A549 (cell line): Measurements from ENCODE around the gene PLEKHA6. TPM values are rescaled to one million over a fixed set of nuclear protein-coding genes. Genes with fewer than 3 reads are reported as not detected.

ENCODE experiments used
- ATAC-seq, 2 experiments: fragments of 200-7000 bp in 1 of 2; fragments of >200 bp in 1 of 2; cut with Nextera tagmentation in 1 of 2; cut with Tn5 transposase in 1 of 2; 3 replicates each; pipeline versions ENCODE4 v1.8.0 to v1.9.1; 2018 to 2020; ENCODE audit warnings: mild to moderate bottlenecking in 1 of 2, moderate library complexity in 1 of 2
- CTCF ChIA-PET: fragments of 300-600 bp; sonication (Branson Sonifier 250); formaldehyde crosslinking; extraction: SDS; loops from one replicate; lab custom pipeline; 2021; ENCODE audit warnings: antibody characterized with exemption, inconsistent platforms; lab: Yijun Ruan, JAX
- POLR2A ChIA-PET: fragments of 350-600 bp; formaldehyde crosslinking; extraction: SDS; loops from one replicate; lab custom pipeline; 2021; ENCODE audit warnings: antibody characterized with exemption, inconsistent platforms; lab: Yijun Ruan, JAX
- DNase-seq, 2 experiments: peaks; one replicate each; pipeline versions ENCODE4 v3.0.0 to v3.0.0-alpha.2; 2011 to 2016; ENCODE audit warnings: low read depth in 1 of 2, low spot score in 1 of 2
- FAIRE-seq: peaks from 2 replicates; lab custom pipeline; 2011; peaks lifted over from hg19 to GRCh38; lab: Jason Lieb, UNC
- H3K27ac ChIP-seq, 2 experiments: fragments of >200 bp; sonication (Bioruptor Twin); formaldehyde crosslinking; 3 replicates each; pipeline ENCODE4 v1.5.1; 2016 to 2017
- H3K4me1 ChIP-seq: fragments of >200 bp; sonication (Bioruptor Twin); formaldehyde crosslinking; 3 replicates; pipeline ENCODE4 v1.6.1; 2016
- H3K4me2 ChIP-seq: fragments of >200 bp; sonication (Bioruptor Twin); formaldehyde crosslinking; 3 replicates; pipeline ENCODE4 v1.6.1; 2016
- H3K4me3 ChIP-seq: fragments of >200 bp; sonication (Bioruptor Twin); formaldehyde crosslinking; 3 replicates; pipeline ENCODE4 v1.5.1; 2016
- H3K9me3 ChIP-seq: fragments of >200 bp; sonication (Bioruptor Twin); formaldehyde crosslinking; 3 replicates; pipeline ENCODE4 v1.6.1; 2016
- BHLHE40 ChIP-seq: IDR thresholded peaks from 2 replicates; pipeline ENCODE4 v1.6.1; 2012; ENCODE audit warnings: low read depth, low read length, inconsistent platforms
- CBX2 ChIP-seq: fragments of 200-600 bp; sonication (generic); IDR thresholded peaks from 2 replicates; pipeline ENCODE4 v1.6.1; 2016; ENCODE audit warnings: low read depth, mild to moderate bottlenecking, borderline replicate concordance
- EP300 ChIP-seq, 2 experiments: fragments of >200 bp; sonication (Bioruptor Twin); formaldehyde crosslinking; IDR thresholded peaks; 2 replicates in 1 of 2; 3 replicates in 1 of 2; pipeline ENCODE4 v1.6.1; 2016 to 2017
- FOXS1 ChIP-seq: fragments of 250-450 bp; sonication (Bioruptor Pico); IDR thresholded peaks from 2 replicates; pipeline ENCODE4 v1.5.0; 2020; ENCODE audit warnings: mild to moderate bottlenecking, moderate library complexity
- HDAC2 ChIP-seq: fragments of 200-600 bp; sonication (generic); IDR thresholded peaks from 2 replicates; pipeline ENCODE4 v1.6.1; 2016
- HOXA7 ChIP-seq: fragments of 250-450 bp; sonication (Bioruptor Pico); IDR thresholded peaks from 2 replicates; pipeline ENCODE4 v1.5.0; 2020; ENCODE audit warnings: mild to moderate bottlenecking, moderate library complexity
- HOXB13 ChIP-seq: fragments of 250-450 bp; sonication (Bioruptor Pico); IDR thresholded peaks from 2 replicates; pipeline ENCODE4 v1.5.0; 2020; ENCODE audit warnings: low read depth, mild to moderate bottlenecking, moderate library complexity
- KDM5A ChIP-seq: fragments of 200-600 bp; sonication (generic); IDR thresholded peaks from 2 replicates; pipeline ENCODE4 v1.6.1; 2016; ENCODE audit warnings: antibody characterized with exemption, mild to moderate bottlenecking
- MAFK ChIP-seq: fragments of 450-650 bp; IDR thresholded peaks from 2 replicates; pipeline ENCODE4 v1.6.1; 2014; ENCODE audit not compliant: partially characterized antibody
- NFE2L2 ChIP-seq: fragments of 150-350 bp; conservative IDR thresholded peaks from 2 replicates; pipeline ENCODE4 v1.6.1; 2014; ENCODE audit warnings: low read length
- NPAS2 ChIP-seq: fragments of 250-450 bp; sonication (Bioruptor Pico); IDR thresholded peaks from 2 replicates; pipeline ENCODE4 v1.8.0; 2022; ENCODE audit warnings: mild to moderate bottlenecking, moderate library complexity, borderline replicate concordance
- POLR2A ChIP-seq: IDR thresholded peaks from 2 replicates; pipeline ENCODE4 v1.6.1; 2012; ENCODE audit warnings: mild to moderate bottlenecking, low read length
- RAD21 ChIP-seq, 2 experiments: fragments of >200 bp in 1 of 2; sonication (Bioruptor Twin) in 1 of 2; formaldehyde crosslinking in 1 of 2; IDR thresholded peaks in 1 of 2; conservative IDR thresholded peaks in 1 of 2; 2 replicates in 1 of 2; 3 replicates in 1 of 2; pipeline ENCODE4 v1.6.1; 2012 to 2018; ENCODE audit warnings: inconsistent platforms in 1 of 2
- RFX5 ChIP-seq: fragments of 450-650 bp; IDR thresholded peaks from 2 replicates; pipeline ENCODE4 v1.7.1; 2014; ENCODE audit warnings: antibody characterized with exemption, mild to moderate bottlenecking, moderate library complexity
- RNF2 ChIP-seq: fragments of 200-600 bp; sonication (generic); IDR thresholded peaks from 2 replicates; pipeline ENCODE4 v1.6.1; 2016; ENCODE audit warnings: low read depth, mild to moderate bottlenecking, antibody characterized with exemption, moderate library complexity, borderline replicate concordance
- SREBF2 ChIP-seq: fragments of 450-650 bp; IDR thresholded peaks from 2 replicates; pipeline ENCODE4 v1.6.1; 2014; ENCODE audit warnings: mild to moderate bottlenecking, moderate library complexity
- TFCP2L1 ChIP-seq: fragments of 250-450 bp; sonication (Bioruptor Pico); IDR thresholded peaks from 2 replicates; pipeline ENCODE4 v1.5.0; 2021; ENCODE audit warnings: mild to moderate bottlenecking
- TP53 ChIP-seq: fragments of 250-450 bp; sonication (Bioruptor Pico); IDR thresholded peaks from 2 replicates; pipeline ENCODE4 v1.5.0; 2021; ENCODE audit warnings: mild to moderate bottlenecking, moderate library complexity
- ZC3H11A ChIP-seq: fragments of 450-650 bp; IDR thresholded peaks from 2 replicates; pipeline ENCODE4 v1.6.1; 2014; ENCODE audit warnings: antibody characterized with exemption, mild to moderate bottlenecking
- ZFP36 ChIP-seq: fragments of 450-650 bp; IDR thresholded peaks from 2 replicates; pipeline ENCODE4 v1.6.1; 2014; ENCODE audit warnings: borderline replicate concordance; ENCODE audit not compliant: partially characterized antibody
- ZNF302 ChIP-seq: fragments of 250-450 bp; sonication (Bioruptor Pico); IDR thresholded peaks from 2 replicates; pipeline ENCODE4 v1.9.0; 2021; ENCODE audit warnings: inconsistent platforms, mild to moderate bottlenecking, moderate library complexity
- ZSCAN20 ChIP-seq: fragments of 250-450 bp; sonication (Bioruptor Pico); IDR thresholded peaks from 2 replicates; pipeline ENCODE4 v1.8.0; 2022; ENCODE audit warnings: mild to moderate bottlenecking, moderate library complexity
- WGBS: methylation state at CpG from one replicate; pipeline ENCODE4 v1.1.6; 2017; ENCODE audit errors: missing lambda C conversion rate; 5-methylcytosine and 5-hydroxymethylcytosine counted together
- polyA plus RNA-seq, 4 experiments: library from polyadenylated mRNA; depleted of rRNA in 3 of 4; stranded (reverse); fragments of >200 nt; fragmentation: RNase III in 1 of 4; extraction: RNeasy Plus Mini Kit Qiagen cat#74134 plus additional on column Dnase treatment in 1 of 4; gene quantifications; 2 replicates in 3 of 4; 3 replicates in 1 of 4; pipeline ENCODE4 v1.2.3, GENCODE V29; 2011 to 2017
- TF ChIP-seq, protein P1 (sequence below): fragments of >200 bp; sonication (Bioruptor Twin); formaldehyde crosslinking; IDR thresholded peaks from 2 replicates; pipeline ENCODE4 v1.6.1; 2016
- TF ChIP-seq, protein P2 (sequence below): fragments of 450-650 bp; IDR thresholded peaks from 2 replicates; pipeline ENCODE4 v1.6.1; 2014; ENCODE audit warnings: antibody characterized with exemption
- TF ChIP-seq, protein P3 (sequence below): IDR thresholded peaks from 2 replicates; pipeline ENCODE4 v1.6.1; 2012; ENCODE audit warnings: low read depth, borderline replicate concordance
- TF ChIP-seq, protein P4 (sequence below): fragments of >200 bp; sonication (Bioruptor Twin); formaldehyde crosslinking; IDR thresholded peaks from 3 replicates; pipeline ENCODE4 v1.5.1; 2016

PLEKHA6 gene
- polyA plus RNA-seq, 2 of the 4 experiments (the other 2 are of a cell fraction), result 13.0 to 26.2 TPM

- DNase-seq, result no peak
- H3K4me3 ChIP-seq, result no peak overlapping the region
- H3K9me3 ChIP-seq, result no peaks in the 10 kb centered on the region
- no peak for ATAC-seq
- FAIRE-seq, result no peak
- CTCF ChIA-PET, result interaction anchor here (0.7 to 8.5 kb wide), 11 partner anchors 8 to 192 kb away, joined by 3 to 86 read pairs (median 5); partner anchors contain the start of genes GOLT1A and PIK3C2B
- H3K27ac ChIP-seq, result no peak overlapping the region
- WGBS, result 74% methylated on average over 6 of the region's 6 CpGs
- H3K4me2 ChIP-seq, result no peak overlapping the region
- TF ChIP-seq ZFP36 (no peak), HDAC2 (no peak), POLR2A (no peak), HOXA7 (CRISPR knock-in tag) (no peak), HOXB13 (CRISPR knock-in tag) (no peak), ZC3H11A (no peak), BHLHE40 (no peak), EP300 (IDR thresholded peaks at IDR 0.05) (no peak), ZSCAN20 (no peak), NPAS2 (CRISPR knock-in tag) (no peak), SREBF2 (no peak), KDM5A (no peak), RFX5 (no peak)
- TF ChIP-seq, all 56 proteins: peak for 0
- H3K4me1 ChIP-seq, result peaks cover 31% of the 10 kb centered on the region
- POLR2A ChIA-PET, result no interaction called here
These were observed 5.2 kb downstream of the PLEKHA6 start for GRCh38 chr1:204354579-204354978.

GRCh38 chr1:204353213-204353910, 6.4 kb downstream of the PLEKHA6 start:
- no peak overlapping the region for H3K27ac ChIP-seq
- H3K4me1 ChIP-seq, result peaks cover 29% of the 10 kb centered on the region
- ATAC-seq (no peak), FAIRE-seq (no peak), DNase-seq (no peak)
- no peaks in the 10 kb centered on the region for H3K9me3 ChIP-seq
- ChIA-PET CTCF (interaction anchor here (1.0 to 8.5 kb wide), 7 partner anchors 9 to 190 kb away, joined by 3 to 86 read pairs (median 8); partner anchors contain the start of gene GOLT1A), POLR2A (no interaction called here)
- no peak overlapping the region for H3K4me2 ChIP-seq
- no peak for TF ChIP-seq RAD21 (conservative IDR thresholded peaks at IDR 0.05 in 1 of 2, IDR thresholded peaks at IDR 0.05 in 1 of 2)
- no peak for TF ChIP-seq MAFK
- no peak for TF ChIP-seq NFE2L2
- TF ChIP-seq ZNF302, result no peak
- TF ChIP-seq, protein P1, sequence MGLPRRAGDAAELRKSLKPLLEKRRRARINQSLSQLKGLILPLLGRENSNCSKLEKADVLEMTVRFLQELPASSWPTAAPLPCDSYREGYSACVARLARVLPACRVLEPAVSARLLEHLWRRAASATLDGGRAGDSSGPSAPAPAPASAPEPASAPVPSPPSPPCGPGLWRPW, result no peak
- TF ChIP-seq TFCP2L1 (CRISPR knock-in tag), result no peak
- no peak for TF ChIP-seq ZFP36
- no peak for TF ChIP-seq FOXS1 (CRISPR knock-in tag)
- no peak for TF ChIP-seq HOXA7 (CRISPR knock-in tag)
- TF ChIP-seq, protein P2, sequence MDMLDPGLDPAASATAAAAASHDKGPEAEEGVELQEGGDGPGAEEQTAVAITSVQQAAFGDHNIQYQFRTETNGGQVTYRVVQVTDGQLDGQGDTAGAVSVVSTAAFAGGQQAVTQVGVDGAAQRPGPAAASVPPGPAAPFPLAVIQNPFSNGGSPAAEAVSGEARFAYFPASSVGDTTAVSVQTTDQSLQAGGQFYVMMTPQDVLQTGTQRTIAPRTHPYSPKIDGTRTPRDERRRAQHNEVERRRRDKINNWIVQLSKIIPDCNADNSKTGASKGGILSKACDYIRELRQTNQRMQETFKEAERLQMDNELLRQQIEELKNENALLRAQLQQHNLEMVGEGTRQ, result no peak
- no peak overlapping the region for H3K4me3 ChIP-seq
- 93% methylated on average over 5 of the region's 5 CpGs for WGBS

DNA sequence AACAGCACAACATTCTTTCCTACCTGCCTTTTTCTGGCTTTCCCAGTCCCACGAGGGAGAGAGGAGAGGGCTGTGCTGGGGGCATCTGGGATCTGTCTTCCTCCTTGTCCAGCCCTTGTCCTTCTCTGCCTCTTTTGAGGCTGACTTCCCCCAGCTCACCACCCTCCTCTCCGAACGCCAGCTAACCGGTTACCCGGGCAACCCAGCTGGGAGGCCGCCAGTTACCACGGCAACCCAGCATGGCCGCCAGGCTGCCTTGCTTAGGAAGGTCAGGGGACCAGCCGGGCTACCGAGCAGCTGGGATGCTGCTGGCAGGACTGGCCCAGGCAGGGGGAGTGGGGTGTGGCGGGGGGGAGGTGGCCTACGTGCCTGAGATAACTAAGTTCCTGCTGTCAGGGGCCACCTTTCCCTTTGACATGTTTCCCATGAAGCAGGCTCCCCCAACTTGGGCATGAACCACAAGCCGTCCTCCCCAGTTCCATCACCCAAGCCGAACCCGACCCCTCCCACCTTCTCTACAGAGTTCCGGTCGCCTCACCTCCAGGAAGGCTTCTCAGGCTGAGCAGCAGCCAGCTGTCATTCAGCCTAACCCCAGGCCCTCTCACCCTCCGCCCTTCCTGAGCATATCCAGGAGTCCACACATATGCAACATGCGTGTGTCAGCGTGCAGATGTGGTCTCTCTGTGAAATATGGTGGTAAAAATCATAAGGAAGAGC, 8.7 kb downstream of the PLEKHA6 start:
- H3K4me2 ChIP-seq, result no peak overlapping the region
- 92% methylated on average over 17 of the region's 20 CpGs for WGBS
- ATAC-seq, result no peak; a peak in 2 of 6 replicates
- ChIA-PET POLR2A (no interaction called here), CTCF (interaction anchor here (0.8 to 8.5 kb wide), 10 partner anchors 8 to 188 kb away, joined by 3 to 86 read pairs (median 6); partner anchors contain the start of genes GOLT1A and PLEKHA6)
- no peak overlapping the region for H3K4me3 ChIP-seq
- peak overlapping the region in 1 of 2 experiments; percentile 12; a peak in 1 of 6 replicates for H3K27ac ChIP-seq
- FAIRE-seq, result no peak
- TF ChIP-seq HOXA7 (CRISPR knock-in tag) (no peak), RFX5 (no peak), TP53 (CRISPR knock-in tag) (no peak), CBX2 (no peak), RNF2 (no peak)
- TF ChIP-seq, protein P3, sequence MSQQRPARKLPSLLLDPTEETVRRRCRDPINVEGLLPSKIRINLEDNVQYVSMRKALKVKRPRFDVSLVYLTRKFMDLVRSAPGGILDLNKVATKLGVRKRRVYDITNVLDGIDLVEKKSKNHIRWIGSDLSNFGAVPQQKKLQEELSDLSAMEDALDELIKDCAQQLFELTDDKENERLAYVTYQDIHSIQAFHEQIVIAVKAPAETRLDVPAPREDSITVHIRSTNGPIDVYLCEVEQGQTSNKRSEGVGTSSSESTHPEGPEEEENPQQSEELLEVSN, result no peak
- TF ChIP-seq, protein P4, sequence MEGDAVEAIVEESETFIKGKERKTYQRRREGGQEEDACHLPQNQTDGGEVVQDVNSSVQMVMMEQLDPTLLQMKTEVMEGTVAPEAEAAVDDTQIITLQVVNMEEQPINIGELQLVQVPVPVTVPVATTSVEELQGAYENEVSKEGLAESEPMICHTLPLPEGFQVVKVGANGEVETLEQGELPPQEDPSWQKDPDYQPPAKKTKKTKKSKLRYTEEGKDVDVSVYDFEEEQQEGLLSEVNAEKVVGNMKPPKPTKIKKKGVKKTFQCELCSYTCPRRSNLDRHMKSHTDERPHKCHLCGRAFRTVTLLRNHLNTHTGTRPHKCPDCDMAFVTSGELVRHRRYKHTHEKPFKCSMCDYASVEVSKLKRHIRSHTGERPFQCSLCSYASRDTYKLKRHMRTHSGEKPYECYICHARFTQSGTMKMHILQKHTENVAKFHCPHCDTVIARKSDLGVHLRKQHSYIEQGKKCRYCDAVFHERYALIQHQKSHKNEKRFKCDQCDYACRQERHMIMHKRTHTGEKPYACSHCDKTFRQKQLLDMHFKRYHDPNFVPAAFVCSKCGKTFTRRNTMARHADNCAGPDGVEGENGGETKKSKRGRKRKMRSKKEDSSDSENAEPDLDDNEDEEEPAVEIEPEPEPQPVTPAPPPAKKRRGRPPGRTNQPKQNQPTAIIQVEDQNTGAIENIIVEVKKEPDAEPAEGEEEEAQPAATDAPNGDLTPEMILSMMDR, result no peak
- H3K4me1 ChIP-seq, result peaks cover 40% of the 10 kb centered on the region
- no peak for DNase-seq
- no peaks in the 10 kb centered on the region for H3K9me3 ChIP-seq
